A673 (cell line): ENCODE data around the gene DIAPH1. TPM values are rescaled to one million over a fixed set of nuclear protein-coding genes. Genes with fewer than 3 reads are reported as not detected.

ENCODE experiments used
- BruUV-seq: library from RNA; stranded (reverse); fragments of 400-500 nt; replicated peaks from 2 replicates; lab custom pipeline; 2021; lab: Mats Ljungman, UMichigan
- CTCF ChIA-PET: fragments of 300-600 bp; sonication (Branson Sonifier 250); formaldehyde crosslinking; loops from one replicate; lab custom pipeline; 2022; ENCODE audit warnings: antibody characterized with exemption; lab: Charles Lee
- POLR2A ChIA-PET: fragments of 300-600 bp; sonication (Branson Sonifier 250); formaldehyde crosslinking; loops from one replicate; lab custom pipeline; 2022; ENCODE audit warnings: antibody characterized with exemption; ENCODE audit not compliant: low non-redundant PET; lab: Charles Lee
- DNase-seq: peaks from one replicate; pipeline ENCODE4 v3.0.0-alpha.2; 2015; ENCODE audit warnings: low spot score
- H3K27ac ChIP-seq: fragments of 200-600 bp; sonication (generic); 2 replicates; pipeline ENCODE4 v1.5.1; 2016; ENCODE audit warnings: mixed run types, low read depth, mild to moderate bottlenecking, mixed read lengths, antibody characterized with exemption, low read length; ENCODE audit not compliant: poor library complexity, severe bottlenecking
- H3K27me3 ChIP-seq: fragments of 200-600 bp; sonication (generic); replicated peaks from 2 replicates; pipeline ENCODE4 v1.6.1; 2017; ENCODE audit warnings: mixed run types, low read depth, mild to moderate bottlenecking, mixed read lengths, antibody characterized with exemption, low read length; ENCODE audit not compliant: insufficient read depth, poor library complexity
- H3K36me3 ChIP-seq: fragments of 200-600 bp; sonication (generic); 2 replicates; pipeline ENCODE4 v1.6.1; 2016; ENCODE audit warnings: mixed run types, mild to moderate bottlenecking, mixed read lengths, antibody characterized with exemption, low read length; ENCODE audit not compliant: insufficient read depth, poor library complexity, severe bottlenecking
- H3K4me1 ChIP-seq: fragments of 200-600 bp; sonication (generic); 2 replicates; pipeline ENCODE4 v1.6.1; 2017; ENCODE audit warnings: mixed run types, mild to moderate bottlenecking, mixed read lengths, antibody characterized with exemption, low read length; ENCODE audit not compliant: insufficient read depth, poor library complexity, severe bottlenecking
- H3K4me3 ChIP-seq: fragments of 200-600 bp; sonication (generic); 2 replicates; pipeline ENCODE4 v1.5.1; 2016; ENCODE audit warnings: low read depth, mixed run types, mild to moderate bottlenecking, mixed read lengths, low read length; ENCODE audit not compliant: poor library complexity, severe bottlenecking
- H3K9me3 ChIP-seq: fragments of 200-600 bp; sonication (generic); 2 replicates; pipeline ENCODE4 v1.6.1; 2016; ENCODE audit warnings: mixed run types, low read depth, mild to moderate bottlenecking, mixed read lengths, antibody characterized with exemption, low read length; ENCODE audit not compliant: poor library complexity, severe bottlenecking
- CTCF ChIP-seq: fragments of 300-800, 200-600 bp; sonication (generic); conservative IDR thresholded peaks from 2 replicates; pipeline ENCODE4 v1.5.1; 2017; ENCODE audit warnings: low read depth, mild to moderate bottlenecking, antibody characterized with exemption, low read length, moderate library complexity, mixed read lengths
- EZH2 ChIP-seq: fragments of 200-600 bp; sonication (generic); IDR thresholded peaks from 2 replicates; pipeline ENCODE4 v1.6.1; 2017; ENCODE audit warnings: borderline replicate concordance, low read depth, mild to moderate bottlenecking, mixed read lengths, antibody characterized with exemption, low read length; ENCODE audit not compliant: poor library complexity, severe bottlenecking
- intact Hi-C: fragments of 100-400 bp; cut with micrococcal nuclease; formaldehyde crosslinking; loops from one replicate; pipeline ENCODE4 v1.10.0; 2022; ENCODE audit not compliant: unreplicated experiment
- total RNA-seq: library from RNA; stranded (reverse); gene quantifications from 2 replicates; pipeline ENCODE4 v1.2.3, GENCODE V29; 2021

Gene DIAPH1
- total RNA-seq, 1 experiment from 2014 or later = 109 TPM

- Histone ChIP-seq H3K9me3 (no peaks in the 10 kb centered on the region), H3K4me3 (peak overlapping the region; percentile 57), H3K4me1 (peaks cover 55% of the 10 kb centered on the region), H3K27me3 (no peaks in the 10 kb centered on the region), H3K27ac (peak overlapping the region; percentile 92), H3K36me3 (peaks cover 32% of the 10 kb centered on the region)
- ChIA-PET POLR2A (interaction anchor here (0.6 to 1.0 kb wide), 2 partner anchors 12 to 473 kb away, joined by 3 read pairs; no protein-coding TSS in a partner anchor), CTCF (interaction anchor here (0.6 to 2.2 kb wide), 10 partner anchors 9 to 378 kb away, joined by 3 to 11 read pairs (median 4); partner anchors contain the start of genes PCDHB14, PCDHB5, PCDHGA11 and PCDHGC3)
- BruUV-seq = no TSS peak
- intact Hi-C loops = loop anchor here (1.0 to 5.0 kb wide), 2 partner anchors 11 to 36 kb away; partner anchors contain the start of gene PCDHGC3
- DNase-seq = peak; percentile 90
- TF ChIP-seq EZH2 (no peak), CTCF (no peak)
Observed at GRCh38 chr5:141512911-141513626, 105.7 kb downstream of the DIAPH1 start.

GRCh38 chr5:141512390-141512910, 106.3 kb downstream of the DIAPH1 start:
- POLR2A ChIA-PET = no interaction called here
- H3K27me3 ChIP-seq = no peaks in the 10 kb centered on the region
- H3K4me3 ChIP-seq = peak overlapping the region; percentile 57
- CTCF ChIA-PET = interaction anchor here (0.6 to 2.2 kb wide), 7 partner anchors 9 to 377 kb away, joined by 3 to 11 read pairs (median 4); partner anchors contain the start of genes PCDHB14, PCDHB5, PCDHGA11 and PCDHGC3
- peak overlapping the region; percentile 92 for H3K27ac ChIP-seq
- TF ChIP-seq CTCF (peak; percentile 96), EZH2 (no peak)
- BruUV-seq = no TSS peak
- intact Hi-C loops = loop anchor here (5.0 kb wide), 1 partner anchor 35 kb away; the partner anchor contains the start of gene PCDHGC3
- DNase-seq = peak; percentile 87
- H3K36me3 ChIP-seq = peaks cover 28% of the 10 kb centered on the region
- peaks cover 56% of the 10 kb centered on the region for H3K4me1 ChIP-seq
- H3K9me3 ChIP-seq = no peaks in the 10 kb centered on the region

GRCh38 chr5:141511771-141512325, 107.0 kb downstream of the DIAPH1 start:
- no peak overlapping the region for H3K4me3 ChIP-seq
- H3K36me3 ChIP-seq = peaks cover 27% of the 10 kb centered on the region
- DNase-seq = no peak
- H3K27me3 ChIP-seq = no peaks in the 10 kb centered on the region
- TSS peak; percentile 57 for BruUV-seq
- ChIA-PET POLR2A (no interaction called here), CTCF (interaction anchor here (1.4 kb wide), 1 partner anchor 10 kb away, joined by 4 read pairs; no protein-coding TSS in a partner anchor)
- TF ChIP-seq CTCF = no peak
- no peak for TF ChIP-seq EZH2
- intact Hi-C loops = loop anchor here (5.0 kb wide), 1 partner anchor 35 kb away; the partner anchor contains the start of gene PCDHGC3
- H3K4me1 ChIP-seq = peaks cover 62% of the 10 kb centered on the region
- no peaks in the 10 kb centered on the region for H3K9me3 ChIP-seq
- H3K27ac ChIP-seq = peak overlapping the region; percentile 92
